ENCODE results near the gene ARHGAP12.

Gene ARHGAP12

GRCh38 chr10:31885971-31886370 lies 42.7 kb downstream of the ARHGAP12 start:
- DNase-seq (ENCODE audit: extremely low read depth in 1 of 2, low read depth in 1 of 2): no peak

GRCh38 chr10:31884386-31884785 lies 44.2 kb downstream of the ARHGAP12 start:
- DNase-seq (ENCODE audit: extremely low read depth in 1 of 2, low read depth in 1 of 2): no peak

- DNase-seq (ENCODE audit: extremely low read depth in 1 of 2, low read depth in 1 of 2): no peak
Observed at GRCh38 chr10:31883397-31883796, 45.2 kb downstream of the ARHGAP12 start.

- DNase-seq (ENCODE audit: extremely low read depth in 1 of 2, low read depth in 1 of 2): no peak
Observed at GRCh38 chr10:31878486-31878885, 50.1 kb downstream of the ARHGAP12 start.

- no peak for DNase-seq (ENCODE audit: extremely low read depth in 1 of 2, low read depth in 1 of 2)
Observed at GRCh38 chr10:31876652-31877352, 51.8 kb downstream of the ARHGAP12 start.

GRCh38 chr10:31875608-31876007 lies 53.0 kb downstream of the ARHGAP12 start:
- no peak for DNase-seq (ENCODE audit: extremely low read depth in 1 of 2, low read depth in 1 of 2)

GRCh38 chr10:31873724-31874123 lies 54.9 kb downstream of the ARHGAP12 start:
- no peak for DNase-seq (ENCODE audit: extremely low read depth in 1 of 2, low read depth in 1 of 2)

GRCh38 chr10:31871266-31872065 lies 57.2 kb downstream of the ARHGAP12 start:
- no peak for DNase-seq (ENCODE audit: extremely low read depth in 1 of 2, low read depth in 1 of 2)

GRCh38 chr10:31867646-31868045 lies 61.0 kb downstream of the ARHGAP12 start:
- DNase-seq (ENCODE audit: extremely low read depth in 1 of 2, low read depth in 1 of 2): no peak

- no peak for DNase-seq (ENCODE audit: extremely low read depth in 1 of 2, low read depth in 1 of 2)
Observed at GRCh38 chr10:31866118-31866670, 62.4 kb downstream of the ARHGAP12 start.

GRCh38 chr10:31864834-31865518 lies 63.7 kb downstream of the ARHGAP12 start:
- no peak for DNase-seq (ENCODE audit: extremely low read depth in 1 of 2, low read depth in 1 of 2)

- DNase-seq (ENCODE audit: extremely low read depth in 1 of 2, low read depth in 1 of 2): no peak
Observed at GRCh38 chr10:31855033-31855432, 73.6 kb downstream of the ARHGAP12 start.

GRCh38 chr10:31853629-31854028 lies 75.0 kb downstream of the ARHGAP12 start:
- DNase-seq (ENCODE audit: extremely low read depth in 1 of 2, low read depth in 1 of 2): no peak

GRCh38 chr10:31851216-31851615 lies 77.4 kb downstream of the ARHGAP12 start:
- no peak for DNase-seq (ENCODE audit: extremely low read depth in 1 of 2, low read depth in 1 of 2)

GRCh38 chr10:31847515-31847914 lies 81.1 kb downstream of the ARHGAP12 start:
- no peak for DNase-seq (ENCODE audit: extremely low read depth in 1 of 2, low read depth in 1 of 2)

- no peak for DNase-seq (ENCODE audit: extremely low read depth in 1 of 2, low read depth in 1 of 2)
Observed at GRCh38 chr10:31838709-31839108, 89.9 kb downstream of the ARHGAP12 start.

GRCh38 chr10:31838065-31838464 lies 90.6 kb downstream of the ARHGAP12 start:
- no peak for DNase-seq (ENCODE audit: extremely low read depth in 1 of 2, low read depth in 1 of 2)

- DNase-seq (ENCODE audit: extremely low read depth in 1 of 2, low read depth in 1 of 2): no peak
Observed at GRCh38 chr10:31836569-31837406, 91.8 kb downstream of the ARHGAP12 start.

- DNase-seq (ENCODE audit: extremely low read depth in 1 of 2, low read depth in 1 of 2): no peak
Observed at GRCh38 chr10:31833753-31834152, 94.9 kb downstream of the ARHGAP12 start.

- DNase-seq (ENCODE audit: extremely low read depth in 1 of 2, low read depth in 1 of 2): no peak
Observed at GRCh38 chr10:31832261-31832660, 96.4 kb downstream of the ARHGAP12 start.
